Heart right ventricle (tissue), 16 donors: Measurements from ENCODE around the gene MROH9. TPM values are rescaled to one million over a fixed set of nuclear protein-coding genes. Genes with fewer than 3 reads are reported as not detected.

ENCODE experiments used
- ATAC-seq, 8 donors: fragments of 200-7000 bp; cut with Tn5 transposase; one replicate each; pipeline ENCODE4 v1.9.1; 2020; ENCODE audit warnings: mild to moderate bottlenecking in 8 of 8, moderate library complexity in 8 of 8, moderate number of reproducible peaks in 1 of 8
- DNase-seq, 2 donors: peaks; one replicate each; pipeline ENCODE4 v3.0.0-alpha.2; 2020
- H3K27ac ChIP-seq, 10 donors: fragments of 200-600 bp; sonication (generic) in 2 of 10; one replicate each; pipeline versions ENCODE4 v1.5.0 to v1.8.0; 2020 to 2022; ENCODE audit warnings: mild to moderate bottlenecking in 3 of 10
- H3K27me3 ChIP-seq, 7 donors: fragments of 200-600 bp; one replicate each; pipeline ENCODE4 v1.8.0; 2021 to 2022; ENCODE audit warnings: mild to moderate bottlenecking in 2 of 7
- H3K36me3 ChIP-seq, 9 donors: fragments of 200-600 bp; sonication (generic) in 1 of 9; one replicate each; pipeline versions ENCODE4 v1.5.0 to v1.8.0; 2020 to 2022; ENCODE audit warnings: mild to moderate bottlenecking in 2 of 9
- H3K4me1 ChIP-seq, 9 donors: fragments of 200-600 bp; sonication (generic) in 1 of 9; one replicate each; pipeline versions ENCODE4 v1.5.0 to v1.8.0; 2020 to 2022; ENCODE audit warnings: mild to moderate bottlenecking in 4 of 9
- H3K4me3 ChIP-seq, 10 donors: fragments of 200-600 bp; sonication (generic) in 2 of 10; one replicate each; pipeline versions ENCODE4 v1.5.0 to v1.8.0; 2020 to 2022; ENCODE audit warnings: mild to moderate bottlenecking in 7 of 10, moderate library complexity in 2 of 10
- H3K9me3 ChIP-seq, 11 donors: fragments of 200-600 bp in 10 of 11; sonication (generic) in 2 of 11; one replicate each; pipeline versions ENCODE4 v1.5.0 to v1.8.0; 2013 to 2022; ENCODE audit warnings: mild to moderate bottlenecking in 2 of 11, control low read depth in 1 of 11, moderate library complexity in 1 of 11
- CTCF ChIP-seq, 9 donors: fragments of 200-600 bp; sonication (generic) in 2 of 9; IDR thresholded peaks; one replicate each; pipeline versions ENCODE4 v1.5.0 to v1.8.0; 2021 to 2022; ENCODE audit warnings: antibody characterized with exemption in 9 of 9, mild to moderate bottlenecking in 5 of 9, moderate library complexity in 1 of 9
- WGBS, 2 donors: extraction: QIAGEN DNeasy Blood & Tissue Kit; methylation state at CpG; one replicate each; pipeline ENCODE4 v1.1.7; 2013; ENCODE audit warnings: inconsistent platforms in 1 of 2; 5-methylcytosine and 5-hydroxymethylcytosine counted together
- intact Hi-C, 10 donors: fragments of 100-400 bp; cut with DNase I; formaldehyde crosslinking; loops; one replicate each; pipeline versions ENCODE4 v1.11.1 to v1.14.2; 2022
- polyA plus RNA-seq, 2 donors: library from polyadenylated mRNA; stranded (reverse); fragments of 200-250 nt; gene quantifications; one replicate each; pipeline ENCODE4 v1.2.3, GENCODE V29; 2013
- total RNA-seq, 10 donors: library from RNA; stranded (reverse); fragmentation: NEBNext Ultra II Directional in 3 of 10; extraction: Animal tissue kit (Norgen Biotek cat#: 25700) in 3 of 10; gene quantifications; one replicate each; pipeline versions ENCODE4 v1.2.1 to v1.2.4, GENCODE V29; 2021 to 2023
- donor health status: Arrhythmogenic right ventricular cardiomyopathy.
- donor health status: ischemic (EF 13 %, LVEDD 7.1; RV severe dilation, severe dysfunction).
- donor health status: healthy with polysubstance abuse.
- donor health status: DM: no; HTN: yes; CAD: no.
- donor health status: DM: no; HTN: no; CAD: no.
- donor health status: ischemic (EF 25% LVEDD 6.9; RV normal size, moderate dysfunction).
- donor health status: ischemic (EF 25% LVEDD 5.7; RV mildly dilated, moderate dysfunction).
- donor health status: healthy.
- donor health status: DM: yes; HTN: yes; CAD: no.
- donor health status: Ischemic cardiomyopathy.
- donor health status: ischemic (EF 35%, LVEDD 5.7; RV mildly dilated, moderate dysfunction).
- donor health status: nonischemic (EF 11% LVEDD 7.7; RV severe dilation, severe dysfunction).
- donor health status: DM: yes; HTN: yes; CAD: no.
- donor health status: PGD.
- donor health status: ischemic (EF 29% LVEDD 5.4; RV normal size, mild dysfunction).
- donor health status: nonischemic (EF 23%, LVEDD 6.1; RV moderate dilation, normal function).

The MROH9 gene
- total and polyA plus RNA-seq, 12 donors, result not detected

GRCh38 chr1:171107262-171107940 lies 172.1 kb downstream of the MROH9 start:
- no peaks in the 10 kb centered on the region for H3K27me3 ChIP-seq
- H3K4me1 ChIP-seq, result peaks cover 0 to 48% (median 5%) of the 10 kb centered on the region in 9 donors
- TF ChIP-seq CTCF (IDR thresholded peaks at IDR 0.05), result peak in 5 of 9 donors; percentile 40 to 55 (median 44)
- no peaks in the 10 kb centered on the region for H3K36me3 ChIP-seq
- ATAC-seq (peak in 4 of 8 donors; percentile 53 to 68 (median 62)), DNase-seq (no peak)
- H3K4me3 ChIP-seq, result no peak overlapping the region
- no peaks in the 10 kb centered on the region for H3K9me3 ChIP-seq
- H3K27ac ChIP-seq, result peak overlapping the region in 4 of 10 donors; percentile 18 to 45 (median 32)
- WGBS, 2 donors, result 64 to 70% methylated on average over 3 of the region's 3 CpGs
- intact Hi-C loops, result loop anchor here in 3 of 10 donors (1.0 to 5.0 kb wide), 5 partner anchors 35 to 1020 kb away; partner anchors contain the start of gene FMO2 (in 2 of the 3)

DNA sequence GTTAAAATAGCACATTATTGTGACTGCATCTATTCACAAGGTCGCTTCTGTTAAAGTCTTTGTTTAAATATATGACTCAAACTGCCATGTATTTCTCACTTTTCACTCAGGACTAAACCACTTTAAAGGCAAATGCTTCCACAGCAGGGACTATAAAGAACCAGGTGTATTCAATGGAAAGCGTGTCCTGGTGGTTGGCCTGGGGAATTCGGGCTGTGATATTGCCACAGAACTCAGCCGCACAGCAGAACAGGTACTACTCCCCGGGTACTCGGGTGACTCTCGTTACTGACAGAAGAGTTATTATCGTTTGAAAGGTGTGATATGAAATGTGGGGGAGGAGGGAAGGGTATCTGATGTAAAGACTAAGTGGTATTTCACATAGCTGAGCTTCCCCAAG lies 172.6 kb downstream of the MROH9 start:
- DNase-seq, result no peak
- ATAC-seq, result no peak
- intact Hi-C loops, result loop anchor here in 3 of 10 donors (1.0 to 5.0 kb wide), 5 partner anchors 34 to 1021 kb away; partner anchors contain the start of gene FMO2 (in 2 of the 3)
- Histone ChIP-seq H3K27me3 (no peaks in the 10 kb centered on the region), H3K4me3 (no peak overlapping the region), H3K36me3 (no peaks in the 10 kb centered on the region), H3K9me3 (no peaks in the 10 kb centered on the region), H3K27ac (peak overlapping the region in 4 of 10 donors; percentile 18 to 45 (median 32)), H3K4me1 (peaks cover 0 to 48% (median 5%) of the 10 kb centered on the region in 9 donors)
- TF ChIP-seq CTCF (IDR thresholded peaks at IDR 0.05), result no peak
- WGBS, 2 donors, result 86 to 89% methylated on average over 8 of the region's 8 CpGs

GRCh38 chr1:171109966-171110365 lies 174.6 kb downstream of the MROH9 start:
- H3K4me1 ChIP-seq, result peaks cover 0 to 48% (median 5%) of the 10 kb centered on the region in 9 donors
- no peak for TF ChIP-seq CTCF (IDR thresholded peaks at IDR 0.05)
- H3K36me3 ChIP-seq, result no peaks in the 10 kb centered on the region
- intact Hi-C loops, result loop anchor here in 3 of 10 donors (5.0 kb wide), 3 partner anchors 32 to 1023 kb away; partner anchors contain the start of gene FMO2 (in 2 of the 3)
- H3K9me3 ChIP-seq, result no peaks in the 10 kb centered on the region
- H3K27me3 ChIP-seq, result no peaks in the 10 kb centered on the region
- WGBS, 2 donors, result 75 to 84% methylated on average over 7 of the region's 7 CpGs
- peak overlapping the region in 9 of 10 donors; percentile 2 to 72 (median 58) for H3K27ac ChIP-seq
- ATAC-seq (no peak), DNase-seq (no peak)
- no peak overlapping the region for H3K4me3 ChIP-seq

DNA sequence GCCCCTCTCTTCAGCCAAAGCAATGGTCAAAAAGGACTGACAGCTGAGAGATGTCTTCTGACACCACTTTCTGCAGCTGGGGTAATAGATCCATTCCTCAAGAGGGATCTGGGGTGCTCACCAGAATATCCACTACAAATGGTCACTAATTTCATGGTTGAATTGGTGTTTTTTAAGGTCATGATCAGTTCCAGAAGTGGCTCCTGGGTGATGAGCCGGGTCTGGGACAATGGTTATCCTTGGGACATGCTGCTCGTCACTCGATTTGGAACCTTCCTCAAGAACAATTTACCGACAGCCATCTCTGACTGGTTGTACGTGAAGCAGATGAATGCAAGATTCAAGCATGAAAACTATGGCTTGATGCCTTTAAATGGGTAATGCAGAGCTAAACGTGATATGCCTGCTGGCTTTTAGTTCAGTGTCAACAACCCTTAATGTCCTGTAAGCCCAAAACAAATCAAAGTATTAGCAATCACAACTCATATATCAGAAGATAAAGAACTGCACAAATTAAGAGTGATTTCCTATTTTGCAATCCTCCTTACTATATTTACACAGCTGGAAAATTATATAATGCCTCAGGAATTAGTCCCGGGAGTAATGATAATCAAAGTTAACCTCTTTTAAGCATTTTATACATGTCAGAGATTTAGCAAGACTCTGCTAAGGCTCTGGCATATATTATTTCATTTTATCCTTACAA lies 175.4 kb downstream of the MROH9 start:
- Histone ChIP-seq H3K36me3 (no peaks in the 10 kb centered on the region), H3K9me3 (no peaks in the 10 kb centered on the region), H3K4me3 (no peak overlapping the region), H3K27ac (peak overlapping the region; percentile 21 to 72 (median 57)), H3K27me3 (no peaks in the 10 kb centered on the region), H3K4me1 (peaks cover 0 to 48% (median 5%) of the 10 kb centered on the region in 9 donors)
- TF ChIP-seq CTCF (IDR thresholded peaks at IDR 0.05), result no peak
- DNase-seq (no peak), ATAC-seq (peak in 7 of 8 donors; percentile 42 to 69 (median 62))
- 56 to 59% methylated on average over 7 of the region's 7 CpGs for WGBS, 2 donors
- intact Hi-C loops, result no loop called here
